Activated CD4-positive, alpha-beta T cell treated with anti-CD3 and anti-CD28 coated beads, Interleukin-2, amount 10 ng/mL, durations not matched to agents 24 days and 14 days (primary cell): ENCODE data around the gene FMNL1. TPM values are rescaled to one million over a fixed set of nuclear protein-coding genes. Genes with fewer than 3 reads are reported as not detected.
"Not testable (repeated sequence)": the region's sequence is repeated elsewhere in the genome, so short reads cannot be mapped to it uniquely, and the experiment has no call there.

ENCODE experiments used
- DNase-seq: peaks from one replicate; pipeline ENCODE4 v3.0.0; 2022
- H3K27ac Mint-ChIP-seq: one replicate; pipeline ENCODE4 v1.8.0; 2022; ENCODE audit warnings: mild to moderate bottlenecking, mixed read lengths
- H3K27me3 Mint-ChIP-seq: one replicate; pipeline ENCODE4 v1.8.0; 2022; ENCODE audit warnings: mixed read lengths
- H3K36me3 Mint-ChIP-seq: one replicate; pipeline ENCODE4 v1.8.0; 2022; ENCODE audit warnings: low read depth, mild to moderate bottlenecking, mixed read lengths
- H3K4me1 Mint-ChIP-seq: one replicate; pipeline ENCODE4 v1.8.0; 2021; ENCODE audit warnings: mixed read lengths
- H3K4me3 Mint-ChIP-seq: one replicate; pipeline ENCODE4 v1.8.0; 2022; ENCODE audit warnings: mild to moderate bottlenecking, moderate library complexity, mixed read lengths
- H3K9me3 Mint-ChIP-seq: one replicate; pipeline ENCODE4 v1.8.0; 2021; ENCODE audit warnings: mixed read lengths
- intact Hi-C: fragments of 100-400 bp; cut with micrococcal nuclease; formaldehyde crosslinking; loops from one replicate; pipeline ENCODE4 v1.15.1; 2023
- total RNA-seq: library from RNA; stranded (reverse); gene quantifications from 2 replicates; pipeline ENCODE4 v1.2.3, GENCODE V29; 2022

Gene FMNL1
- total RNA-seq, 1 donor from 2014 or later = 325 TPM

- no peak overlapping the region for H3K4me3 Mint-ChIP-seq
- no peaks in the 10 kb centered on the region for H3K27me3 Mint-ChIP-seq
- H3K36me3 Mint-ChIP-seq = no peaks in the 10 kb centered on the region
- intact Hi-C loops = loop anchor here (1.0 to 5.0 kb wide), 2 partner anchors 45 to 62 kb away; partner anchors contain the start of gene ACBD4
- H3K4me1 Mint-ChIP-seq = peaks cover 3% of the 10 kb centered on the region
- DNase-seq = peak; percentile 97
- no peak overlapping the region for H3K27ac Mint-ChIP-seq
- H3K9me3 Mint-ChIP-seq = no peaks in the 10 kb centered on the region
These were observed 23.9 kb upstream of the FMNL1 start for GRCh38 chr17:45197555-45198334.

DNA sequence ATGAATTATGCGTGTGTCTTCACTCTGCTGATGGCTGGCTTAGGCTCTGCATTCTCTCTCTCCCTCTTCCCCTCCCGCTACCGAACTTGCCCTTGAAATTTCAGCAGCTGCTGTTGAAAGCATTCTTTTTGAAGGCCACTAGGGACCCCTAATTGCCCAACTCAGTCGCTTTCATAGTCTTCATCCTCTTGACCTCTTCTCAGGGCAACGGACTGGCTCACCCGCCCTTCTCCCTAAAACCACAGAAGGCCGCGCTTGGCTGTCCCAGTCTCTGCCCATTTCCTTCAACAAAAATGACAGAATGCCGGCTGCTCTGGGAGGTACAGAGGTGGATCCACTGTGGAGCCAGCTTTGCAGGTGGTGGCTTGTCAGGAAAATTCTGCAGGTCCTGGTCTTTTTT lies 21.0 kb upstream of the FMNL1 start:
- DNase-seq = no peak
- intact Hi-C loops = no loop called here
- H3K27me3 Mint-ChIP-seq = no peaks in the 10 kb centered on the region

DNA sequence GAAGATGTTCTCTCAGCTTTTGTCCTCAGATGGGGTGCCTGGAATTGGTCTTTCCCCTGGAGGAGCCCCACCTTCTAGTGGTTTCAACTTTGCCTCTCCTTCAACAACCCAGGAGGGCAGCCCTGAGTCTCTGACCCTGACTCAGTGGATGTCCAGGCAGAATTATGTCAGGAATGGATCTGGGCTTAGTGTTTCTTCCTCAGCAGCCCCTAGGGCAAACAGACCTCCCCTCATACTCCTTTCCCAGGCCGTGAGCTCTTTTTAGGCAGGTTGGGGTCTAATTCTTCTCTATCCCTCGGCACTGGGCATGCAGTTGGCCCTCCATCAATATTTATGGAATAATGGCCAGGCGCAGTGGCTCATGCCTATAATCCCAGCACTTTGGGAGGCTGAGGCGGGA lies 20.2 kb upstream of the FMNL1 start:
- Mint-ChIP-seq H3K4me3 (no peak overlapping the region), H3K27ac (no peak overlapping the region), H3K9me3 (no peaks in the 10 kb centered on the region), H3K27me3 (no peaks in the 10 kb centered on the region), H3K36me3 (peaks cover 7% of the 10 kb centered on the region), H3K4me1 (peaks cover 3% of the 10 kb centered on the region)
- intact Hi-C loops = no loop called here
- no peak for DNase-seq

More for the DNA sequence above, 21.0 kb upstream of the FMNL1 start:
- peaks cover 3% of the 10 kb centered on the region for H3K36me3 Mint-ChIP-seq
- H3K4me1 Mint-ChIP-seq = peaks cover 3% of the 10 kb centered on the region
- H3K9me3 Mint-ChIP-seq = no peaks in the 10 kb centered on the region
- no peak overlapping the region for H3K27ac Mint-ChIP-seq
- H3K4me3 Mint-ChIP-seq = no peak overlapping the region

GRCh38 chr17:45201880-45202279 lies 19.8 kb upstream of the FMNL1 start:
- H3K9me3 Mint-ChIP-seq, H3K4me3 Mint-ChIP-seq, H3K36me3 Mint-ChIP-seq, H3K27ac Mint-ChIP-seq, H3K27me3 Mint-ChIP-seq, intact Hi-C loops, DNase-seq, H3K4me1 Mint-ChIP-seq: not testable (repeated sequence)

DNA sequence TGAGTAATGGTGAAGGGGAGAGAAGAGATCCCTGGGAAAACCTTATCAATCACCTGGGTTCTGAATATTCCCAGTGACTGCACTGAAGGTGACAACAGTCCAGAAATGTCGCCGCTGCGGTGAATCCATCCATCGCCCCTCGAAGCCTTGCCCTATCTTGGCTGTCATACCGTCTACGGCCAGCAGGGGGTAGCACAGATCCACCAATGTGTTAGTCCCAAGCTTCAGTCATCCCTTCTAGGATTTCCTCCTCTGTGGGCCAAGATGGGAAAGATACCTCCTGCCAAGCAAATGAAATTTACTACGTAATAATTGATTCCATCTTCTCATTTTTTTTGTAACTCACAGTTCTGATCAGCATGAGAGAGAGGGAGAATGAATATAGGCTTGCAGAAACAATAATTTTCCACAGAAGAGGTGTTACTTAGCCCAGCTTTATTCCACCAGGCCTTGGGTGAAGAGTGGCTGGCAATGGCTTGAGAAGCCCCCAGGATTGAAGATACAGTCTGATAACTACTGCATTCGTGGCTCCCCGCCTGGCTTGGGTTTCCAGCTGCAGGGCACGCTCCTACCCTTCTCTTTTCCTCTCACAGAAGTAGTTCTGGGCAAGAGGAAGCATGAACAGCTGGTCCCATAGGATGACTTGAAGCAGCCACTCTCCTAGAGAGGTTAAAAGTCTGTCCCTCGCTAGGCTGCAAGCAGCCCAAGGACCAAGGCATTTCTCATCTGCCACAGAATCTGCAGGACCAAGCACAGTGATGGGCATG lies 2.6 kb upstream of the FMNL1 start:
- Mint-ChIP-seq H3K36me3 (peaks cover 66% of the 10 kb centered on the region), H3K4me3 (peak overlapping the region; percentile 84), H3K9me3 (no peaks in the 10 kb centered on the region), H3K4me1 (peaks cover 38% of the 10 kb centered on the region), H3K27me3 (no peaks in the 10 kb centered on the region), H3K27ac (peak overlapping the region; percentile 76)
- DNase-seq = peak; percentile 96
- intact Hi-C loops = loop anchor here (1.0 kb wide), 3 partner anchors 16 to 166 kb away; no protein-coding TSS in a partner anchor

DNA sequence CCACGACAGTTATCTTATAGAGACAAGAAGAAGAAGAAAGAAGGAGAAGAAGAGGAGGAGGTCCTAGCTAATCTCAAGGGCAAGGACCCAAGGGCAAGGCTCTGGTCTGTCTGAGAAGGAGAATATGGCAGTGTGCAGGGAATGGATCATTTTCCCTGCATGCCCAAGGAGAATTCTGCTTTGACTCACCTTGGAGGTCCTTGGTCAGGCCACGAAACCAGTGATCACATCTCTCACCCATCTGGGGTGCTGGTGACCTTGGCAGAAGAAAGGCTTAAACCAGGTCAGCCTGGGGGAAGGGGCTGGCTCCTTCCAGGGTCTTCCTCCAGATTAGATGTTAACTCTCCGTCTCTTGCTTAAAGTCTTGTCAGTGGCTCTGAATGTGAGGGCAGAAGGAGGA lies 1.6 kb upstream of the FMNL1 start:
- Mint-ChIP-seq H3K27ac (peak overlapping the region; percentile 76), H3K27me3 (no peaks in the 10 kb centered on the region), H3K4me1 (peaks cover 42% of the 10 kb centered on the region), H3K4me3 (peak overlapping the region; percentile 84), H3K9me3 (no peaks in the 10 kb centered on the region), H3K36me3 (peaks cover 67% of the 10 kb centered on the region)
- intact Hi-C loops = loop anchor here (1.0 to 2.0 kb wide), 2 partner anchors 9 to 71 kb away; partner anchors contain the start of gene HEXIM1
- DNase-seq = peak; percentile 71

DNA sequence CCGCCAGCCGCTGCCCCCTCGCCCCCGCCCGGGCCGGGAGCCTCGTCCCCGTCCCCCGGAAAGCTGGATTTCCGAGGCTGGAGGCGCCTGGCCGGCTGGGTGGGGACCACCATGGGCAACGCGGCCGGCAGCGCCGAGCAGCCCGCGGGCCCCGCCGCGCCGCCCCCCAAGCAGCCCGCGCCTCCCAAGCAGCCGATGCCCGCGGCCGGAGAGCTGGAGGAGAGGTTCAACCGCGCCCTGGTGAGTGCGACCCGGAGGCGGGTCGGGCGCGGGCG lies 266 bp downstream of the FMNL1 start:
- Mint-ChIP-seq H3K4me3 (peak overlapping the region; percentile 99), H3K27ac (no peak overlapping the region), H3K4me1 (peaks cover 50% of the 10 kb centered on the region), H3K9me3 (no peaks in the 10 kb centered on the region), H3K36me3 (peaks cover 58% of the 10 kb centered on the region), H3K27me3 (no peaks in the 10 kb centered on the region)
- intact Hi-C loops = loop anchor here (1.0 kb wide), 1 partner anchor 25 kb away; no protein-coding TSS in a partner anchor
- DNase-seq = peak; percentile 75

- Mint-ChIP-seq H3K9me3 (no peaks in the 10 kb centered on the region), H3K36me3 (peaks cover 53% of the 10 kb centered on the region), H3K4me1 (peaks cover 53% of the 10 kb centered on the region), H3K27ac (peak overlapping the region; percentile 94), H3K27me3 (no peaks in the 10 kb centered on the region), H3K4me3 (peak overlapping the region; percentile 99)
- DNase-seq = peak; percentile 86
- intact Hi-C loops = loop anchor here (1.0 kb wide), 1 partner anchor 25 kb away; no protein-coding TSS in a partner anchor
These were observed 757 bp downstream of the FMNL1 start for GRCh38 chr17:45222289-45222995.

DNA sequence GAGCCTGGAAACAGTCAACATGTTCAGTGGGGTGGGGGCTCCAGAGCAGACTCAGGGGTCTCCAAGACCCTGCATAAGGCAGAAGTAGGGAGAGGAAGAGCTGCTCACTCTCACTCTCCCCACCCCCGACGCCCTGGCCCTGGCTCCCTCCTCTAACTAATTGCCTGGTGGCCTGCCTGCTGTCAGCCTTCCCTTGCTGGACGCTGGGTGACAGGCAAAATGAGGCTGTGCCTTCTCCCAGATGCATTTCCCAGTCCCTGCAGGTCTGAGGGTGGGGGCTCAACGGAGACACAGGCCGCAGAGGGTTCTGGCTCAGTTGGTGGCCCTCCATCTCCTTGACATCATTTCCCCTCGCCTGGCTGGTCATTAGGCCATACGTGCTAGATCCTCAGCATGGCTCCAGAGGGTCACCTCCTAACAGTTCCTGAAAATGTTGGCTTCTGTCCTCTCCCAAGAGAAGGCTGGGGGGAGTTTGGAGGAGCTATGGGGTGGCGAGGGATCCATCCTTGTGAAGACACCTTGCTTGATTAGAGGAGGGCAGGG lies 1.4 kb downstream of the FMNL1 start:
- Mint-ChIP-seq H3K27me3 (no peaks in the 10 kb centered on the region), H3K4me3 (peak overlapping the region; percentile 99), H3K4me1 (peaks cover 57% of the 10 kb centered on the region), H3K27ac (peak overlapping the region; percentile 94), H3K36me3 (peaks cover 50% of the 10 kb centered on the region), H3K9me3 (no peaks in the 10 kb centered on the region)
- intact Hi-C loops = loop anchor here (1.0 kb wide), 1 partner anchor 24 kb away; no protein-coding TSS in a partner anchor
- no peak for DNase-seq

GRCh38 chr17:45223539-45224528 lies 2.1 kb downstream of the FMNL1 start:
- no peaks in the 10 kb centered on the region for H3K27me3 Mint-ChIP-seq
- H3K4me3 Mint-ChIP-seq = peak overlapping the region; percentile 99
- H3K27ac Mint-ChIP-seq = peak overlapping the region; percentile 94
- intact Hi-C loops = no loop called here
- H3K36me3 Mint-ChIP-seq = peaks cover 50% of the 10 kb centered on the region
- peak; percentile 84 for DNase-seq
- H3K4me1 Mint-ChIP-seq = peaks cover 61% of the 10 kb centered on the region
- no peaks in the 10 kb centered on the region for H3K9me3 Mint-ChIP-seq

- H3K4me3 Mint-ChIP-seq = peak overlapping the region; percentile 99
- H3K27me3 Mint-ChIP-seq = no peaks in the 10 kb centered on the region
- peak overlapping the region; percentile 94 for H3K27ac Mint-ChIP-seq
- no peaks in the 10 kb centered on the region for H3K9me3 Mint-ChIP-seq
- peak; percentile 80 for DNase-seq
- intact Hi-C loops = loop anchor here (5.0 kb wide), 1 partner anchor 162 kb away; the partner anchor contains the start of gene NMT1
- H3K4me1 Mint-ChIP-seq = peaks cover 60% of the 10 kb centered on the region
- peaks cover 45% of the 10 kb centered on the region for H3K36me3 Mint-ChIP-seq
These were observed 3.0 kb downstream of the FMNL1 start for GRCh38 chr17:45224671-45225050.

DNA sequence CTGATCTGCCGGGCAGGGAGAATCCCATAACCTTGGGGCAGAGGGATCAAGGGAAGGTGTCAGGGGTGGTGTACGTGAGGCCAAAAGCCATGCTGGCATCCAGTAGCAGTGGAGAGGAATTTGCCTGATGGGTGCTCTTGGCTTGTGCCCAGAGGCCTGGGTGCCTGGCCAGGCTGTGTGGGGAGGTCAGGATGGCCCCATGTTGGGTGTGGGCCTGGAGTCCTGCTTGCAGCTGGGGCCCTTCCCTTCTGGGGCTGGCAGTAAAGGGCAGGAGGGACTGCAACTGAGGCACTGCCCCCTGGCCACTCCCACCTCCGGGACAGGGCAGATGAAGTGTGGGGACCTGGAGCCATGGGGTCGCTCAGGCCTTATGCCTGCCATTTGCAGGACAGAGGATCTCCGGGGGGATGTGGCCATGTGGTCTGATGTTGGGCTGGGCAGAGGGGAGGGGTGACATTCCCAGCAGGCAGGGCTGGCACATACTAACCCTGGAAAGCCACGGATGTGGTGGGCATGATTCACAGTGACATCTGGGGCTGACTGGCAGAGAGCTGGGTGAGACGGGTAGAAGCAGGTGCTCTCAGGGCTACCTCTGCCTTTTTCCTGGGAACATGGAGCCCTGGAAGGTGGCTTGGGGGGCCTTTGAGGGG lies 3.5 kb downstream of the FMNL1 start:
- Mint-ChIP-seq H3K4me3 (peak overlapping the region; percentile 99), H3K27ac (peak overlapping the region; percentile 94), H3K36me3 (peaks cover 45% of the 10 kb centered on the region), H3K4me1 (peaks cover 60% of the 10 kb centered on the region), H3K9me3 (no peaks in the 10 kb centered on the region), H3K27me3 (no peaks in the 10 kb centered on the region)
- DNase-seq = peak; percentile 77
- intact Hi-C loops = loop anchor here (5.0 kb wide), 1 partner anchor 163 kb away; the partner anchor contains the start of gene NMT1
